Loucy (cell line): ENCODE measurements around the gene NRF1.
"Not testable (repeated sequence)": the region's sequence is repeated elsewhere in the genome, so short reads cannot be mapped to it uniquely, and the experiment has no call there.

Experiments used
- EZH2phosphoT487 ChIP-seq: fragments of 200-600 bp; IDR thresholded peaks from 2 replicates; pipeline ENCODE4 v1.6.1; 2018; ENCODE audit warnings: antibody characterized with exemption, mild to moderate bottlenecking, moderate library complexity, borderline replicate concordance
- TF ChIP-seq, protein P1 (sequence below): fragments of 200-600 bp; sonication (generic); conservative IDR thresholded peaks from 2 replicates; pipeline ENCODE4 v1.5.1; 2014; ENCODE audit warnings: mild to moderate bottlenecking, antibody characterized with exemption, low read length

GRCh38 chr7:129663240-129663639 is 51.7 kb downstream of the NRF1 start:
- TF ChIP-seq, protein P1, sequence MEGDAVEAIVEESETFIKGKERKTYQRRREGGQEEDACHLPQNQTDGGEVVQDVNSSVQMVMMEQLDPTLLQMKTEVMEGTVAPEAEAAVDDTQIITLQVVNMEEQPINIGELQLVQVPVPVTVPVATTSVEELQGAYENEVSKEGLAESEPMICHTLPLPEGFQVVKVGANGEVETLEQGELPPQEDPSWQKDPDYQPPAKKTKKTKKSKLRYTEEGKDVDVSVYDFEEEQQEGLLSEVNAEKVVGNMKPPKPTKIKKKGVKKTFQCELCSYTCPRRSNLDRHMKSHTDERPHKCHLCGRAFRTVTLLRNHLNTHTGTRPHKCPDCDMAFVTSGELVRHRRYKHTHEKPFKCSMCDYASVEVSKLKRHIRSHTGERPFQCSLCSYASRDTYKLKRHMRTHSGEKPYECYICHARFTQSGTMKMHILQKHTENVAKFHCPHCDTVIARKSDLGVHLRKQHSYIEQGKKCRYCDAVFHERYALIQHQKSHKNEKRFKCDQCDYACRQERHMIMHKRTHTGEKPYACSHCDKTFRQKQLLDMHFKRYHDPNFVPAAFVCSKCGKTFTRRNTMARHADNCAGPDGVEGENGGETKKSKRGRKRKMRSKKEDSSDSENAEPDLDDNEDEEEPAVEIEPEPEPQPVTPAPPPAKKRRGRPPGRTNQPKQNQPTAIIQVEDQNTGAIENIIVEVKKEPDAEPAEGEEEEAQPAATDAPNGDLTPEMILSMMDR, result not testable (repeated sequence)
- not testable (repeated sequence) for TF ChIP-seq EZH2phosphoT487
